ENCODE data around the gene FOLR3. TPM values are rescaled to one million over a fixed set of nuclear protein-coding genes. Genes with fewer than 3 reads are reported as not detected.

FOLR3 gene
- total RNA-seq, 1 experiment from 2014 or later, result not detected

DNA sequence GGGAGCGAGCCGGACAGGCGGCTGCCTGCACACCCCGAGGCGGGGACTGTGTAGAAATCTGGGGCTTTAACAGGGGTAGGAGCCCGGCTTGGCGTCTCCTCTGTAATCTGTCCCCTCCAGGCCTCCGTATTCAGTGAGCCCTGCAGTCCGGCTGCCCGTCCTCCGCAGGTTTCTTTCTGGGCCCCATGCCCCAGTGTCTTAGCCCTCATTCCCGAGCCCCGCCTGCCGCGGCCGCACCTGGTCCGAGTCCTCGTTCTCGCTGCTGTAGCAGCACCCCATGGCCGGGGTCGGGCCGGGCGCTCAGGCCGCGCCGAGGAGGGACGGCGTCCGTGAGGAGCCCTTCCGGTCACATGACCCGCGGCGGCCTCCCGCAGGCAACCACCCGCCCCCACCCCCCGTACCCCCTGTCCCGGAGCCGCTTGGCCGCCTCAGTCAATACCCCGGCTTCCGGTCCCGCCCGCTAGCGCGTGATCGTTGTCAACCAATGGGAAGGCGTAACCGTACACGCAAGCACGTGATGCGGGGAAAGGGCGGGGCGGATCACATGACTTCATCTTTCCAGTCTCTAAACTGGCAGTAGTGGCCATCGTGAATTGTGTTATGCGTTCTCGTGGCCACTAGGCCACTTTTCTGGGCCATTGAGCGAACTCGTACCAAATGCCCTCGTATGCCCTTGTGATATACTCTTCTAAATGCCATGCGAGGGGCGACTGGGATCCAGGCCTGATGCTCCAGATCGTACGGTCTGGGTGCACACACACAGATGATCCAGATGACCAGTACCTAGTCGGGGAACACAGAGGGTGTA, 32.4 kb upstream of the FOLR3 start, which contains the start of gene LAMTOR1:
TSS of gene LAMTOR1 (minus strand) at position 352 of the 808 bp plus-strand sequence. CDS start at position 279, 73 bp downstream.
- Histone ChIP-seq H3K9ac (ENCODE audit: low read length) (peak within 1 kb of the TSS; percentile 97), H2AFZ (ENCODE audit: low read length) (peak within 1 kb of the TSS; percentile 81), H3K4me2 (ENCODE audit: low read length) (peak within 1 kb of the TSS; percentile 92), H3K4me3 (ENCODE audit: low read length) (peak within 1 kb of the TSS; percentile 83), H3F3A (ENCODE audit: low read length, unreplicated experiment) (no peaks in the 10 kb centered on the region), H4K20me1 (ENCODE audit: low read length) (no peaks in the 10 kb centered on the region), H3K4me1 (ENCODE audit: insufficient read depth, low read length) (peaks cover 18% of the 10 kb centered on the region), H3K9me3 (ENCODE audit: low read length) (no peaks in the 10 kb centered on the region), H3K36me3 (ENCODE audit: low read depth, low read length) (0 out of 2 replicates have a peak, but pooled peaks cover 9% of the 10 kb centered on the region), H3K27ac (ENCODE audit: low read length) (peak within 1 kb of the TSS; percentile 81), H3K27me3 (ENCODE audit: low read length) (no peaks in the 10 kb centered on the region), H3K79me2 (ENCODE audit: low read length) (peaks cover 31% of the 10 kb centered on the region), H3K9me2 (replicated peaks; ENCODE audit: low read length) (no peaks in the 10 kb centered on the region)
- TF ChIP-seq EZH2phosphoT487 (IDR thresholded peaks at IDR 0.05; ENCODE audit: borderline replicate concordance, low read length), result no peak
- TF ChIP-seq, protein P1, sequence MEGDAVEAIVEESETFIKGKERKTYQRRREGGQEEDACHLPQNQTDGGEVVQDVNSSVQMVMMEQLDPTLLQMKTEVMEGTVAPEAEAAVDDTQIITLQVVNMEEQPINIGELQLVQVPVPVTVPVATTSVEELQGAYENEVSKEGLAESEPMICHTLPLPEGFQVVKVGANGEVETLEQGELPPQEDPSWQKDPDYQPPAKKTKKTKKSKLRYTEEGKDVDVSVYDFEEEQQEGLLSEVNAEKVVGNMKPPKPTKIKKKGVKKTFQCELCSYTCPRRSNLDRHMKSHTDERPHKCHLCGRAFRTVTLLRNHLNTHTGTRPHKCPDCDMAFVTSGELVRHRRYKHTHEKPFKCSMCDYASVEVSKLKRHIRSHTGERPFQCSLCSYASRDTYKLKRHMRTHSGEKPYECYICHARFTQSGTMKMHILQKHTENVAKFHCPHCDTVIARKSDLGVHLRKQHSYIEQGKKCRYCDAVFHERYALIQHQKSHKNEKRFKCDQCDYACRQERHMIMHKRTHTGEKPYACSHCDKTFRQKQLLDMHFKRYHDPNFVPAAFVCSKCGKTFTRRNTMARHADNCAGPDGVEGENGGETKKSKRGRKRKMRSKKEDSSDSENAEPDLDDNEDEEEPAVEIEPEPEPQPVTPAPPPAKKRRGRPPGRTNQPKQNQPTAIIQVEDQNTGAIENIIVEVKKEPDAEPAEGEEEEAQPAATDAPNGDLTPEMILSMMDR (conservative IDR thresholded peaks at IDR 0.05; ENCODE audit: low read depth, low read length), result peak; percentile 47; the same call in 1 of the 2 replicates
- no TSS peak for BruUV-seq (replicated peaks)
- POLR2A ChIA-PET (ENCODE audit: unreplicated experiment), result no interaction called here
- peak; percentile 99 for DNase-seq
- CTCF ChIA-PET, result no interaction called here
- intact Hi-C loops (cut with micrococcal nuclease), result loop anchor here (1.0 to 5.0 kb wide), 3 partner anchors 9 to 79 kb away; partner anchors contain the start of genes ANAPC15, LRRC51 and NUMA1
- peak; percentile 94 for ATAC-seq

DNA sequence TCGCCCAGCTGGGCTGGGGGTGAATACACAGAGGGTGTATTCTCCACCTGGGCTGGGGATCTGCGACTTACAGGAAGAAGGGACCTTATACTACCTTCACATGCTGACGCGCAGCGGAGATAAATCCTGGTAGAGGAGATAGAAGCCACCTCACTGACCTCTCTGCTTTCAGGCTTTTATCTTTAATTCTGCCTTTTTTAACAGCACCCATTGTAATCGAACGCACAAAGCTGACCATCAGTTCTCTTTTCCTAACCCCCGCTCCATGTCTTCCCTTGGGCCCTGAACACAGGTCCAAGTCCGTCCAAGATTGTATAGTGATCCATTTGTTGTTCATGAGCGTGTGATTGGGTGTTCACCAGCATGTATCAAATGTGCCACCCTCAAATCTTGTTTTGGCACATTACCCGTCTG, 31.8 kb upstream of the FOLR3 start:
- H3F3A ChIP-seq (ENCODE audit: low read length, unreplicated experiment), result no peaks in the 10 kb centered on the region
- H3K9me2 ChIP-seq (replicated peaks; ENCODE audit: low read length), result no peaks in the 10 kb centered on the region
- CTCF ChIA-PET, result no interaction called here
- H3K4me2 ChIP-seq (ENCODE audit: low read length), result peak overlapping the region; percentile 12; the same call in 1 of the 2 replicates
- H3K4me1 ChIP-seq (ENCODE audit: insufficient read depth, low read length), result peaks cover 18% of the 10 kb centered on the region
- H3K9me3 ChIP-seq (ENCODE audit: low read length), result no peaks in the 10 kb centered on the region
- no peaks in the 10 kb centered on the region for H3K27me3 ChIP-seq (ENCODE audit: low read length)
- POLR2A ChIA-PET (ENCODE audit: unreplicated experiment), result no interaction called here
- peaks cover 31% of the 10 kb centered on the region for H3K79me2 ChIP-seq (ENCODE audit: low read length)
- TSS peak; percentile 97 for BruUV-seq (replicated peaks)
- H3K9ac ChIP-seq (ENCODE audit: low read length), result peak overlapping the region; percentile 24; the same call in 1 of the 2 replicates
- H4K20me1 ChIP-seq (ENCODE audit: low read length), result no peaks in the 10 kb centered on the region
- 0 out of 2 replicates have a peak, but pooled peaks cover 3% of the 10 kb centered on the region for H3K36me3 ChIP-seq (ENCODE audit: low read depth, low read length)
- TF ChIP-seq, protein P1 (conservative IDR thresholded peaks at IDR 0.05; ENCODE audit: low read depth, low read length), result no peak
- TF ChIP-seq EZH2phosphoT487 (IDR thresholded peaks at IDR 0.05; ENCODE audit: borderline replicate concordance, low read length), result no peak
- TF ChIP-seq EZH2 (IDR thresholded peaks at IDR 0.05; ENCODE audit: low read length, unreplicated experiment), result no peak
- H3K27ac ChIP-seq (ENCODE audit: low read length), result peak overlapping the region; percentile 38
- no peak for ATAC-seq
- no peak overlapping the region for H3K4me3 ChIP-seq (ENCODE audit: low read length)
- H2AFZ ChIP-seq (ENCODE audit: low read length), result peak overlapping the region; percentile 54
- intact Hi-C loops (cut with micrococcal nuclease), result loop anchor here (1.0 to 5.0 kb wide), 3 partner anchors 9 to 79 kb away; partner anchors contain the start of genes ANAPC15, LRRC51 and NUMA1
- no peak for DNase-seq

Measured in PC-3 (cell line).